ENCODE measurements around the gene ADGRG6. TPM values are rescaled to one million over a fixed set of nuclear protein-coding genes. Genes with fewer than 3 reads are reported as not detected.

Gene ADGRG6
- 32.8 TPM for total RNA-seq
- 2.6 TPM for polyA plus RNA-seq (ENCODE audit: insufficient read depth, low read depth, low replicate concordance)
- long read RNA-seq, donor 1 = 0 reads
- long read RNA-seq, donor 2 = 0 reads
- long read RNA-seq, donor 3, partial matches to known transcripts = 0 of 2 reads
- long read RNA-seq, donor 3, other reads (novel, unspliced or antisense) = 0 of 2 reads
- long read RNA-seq, donor 4 = 0 reads
- long read RNA-seq, donor 5 = 0 reads
- long read RNA-seq, donor 6, partial matches to known transcripts = 0 of 4 reads
- long read RNA-seq, donor 6, other reads (novel, unspliced or antisense) = 0 of 4 reads
- long read RNA-seq, donor 7, full-length matches to known transcripts = 4 of 12 reads
- long read RNA-seq, donor 7, partial matches to known transcripts = 2 of 12 reads
- long read RNA-seq, donor 7, other reads (novel, unspliced or antisense) = 6 of 12 reads
- long read RNA-seq, donor 8, full-length matches to known transcripts = 1 of 1 reads
- long read RNA-seq, donor 8, partial matches to known transcripts = 0 of 1 reads
- long read RNA-seq, donor 8, other reads (novel, unspliced or antisense) = 0 of 1 reads
- long read RNA-seq, donor 9, partial matches to known transcripts = 0 of 1 reads
- long read RNA-seq, donor 9, other reads (novel, unspliced or antisense) = 0 of 1 reads
- long read RNA-seq, donor 10, partial matches to known transcripts = 0 of 2 reads
- long read RNA-seq, donor 10, other reads (novel, unspliced or antisense) = 0 of 2 reads

GRCh38 chr6:142301651-142302391 is at the start of gene ADGRG6:
Gene ADGRG6 (plus strand): TSS chr6:142302007. CDS start chr6:142302330, 323 bp downstream.
- Histone ChIP-seq H3K4me1 (ENCODE audit: control insufficient read depth in 2 of 3, insufficient read depth in 2 of 3, low read depth in 1 of 3, low read length in 3 of 3) (no peaks in the 10 kb centered on the region), H3K4me3 (ENCODE audit: low read length in 3 of 3) (peak within 1 kb of the TSS; percentile 35 to 67 (median 60)), H3K9ac (ENCODE audit: low read length in 3 of 3) (peak within 1 kb of the TSS in 2 of 3 donors; percentile 17 to 35), H3K36me3 (ENCODE audit: control insufficient read depth in 2 of 3, insufficient read depth in 3 of 3, low read length in 3 of 3) (no peaks in the 10 kb centered on the region), H3K27ac (ENCODE audit: low read depth in 2 of 2, low read length in 2 of 2) (peak within 1 kb of the TSS in 1 of 2 donors; percentile 72), H3K9me3 (ENCODE audit: control insufficient read depth in 2 of 3, insufficient read depth in 1 of 3, low read length in 3 of 3) (no peaks in the 10 kb centered on the region), H3K27me3 (ENCODE audit: control insufficient read depth, insufficient read depth, low read length) (no peaks in the 10 kb centered on the region)
- no peak for TF ChIP-seq CTCF (IDR thresholded peaks at IDR 0.05; ENCODE audit: borderline replicate concordance, extremely low read depth, insufficient read depth)
- no peak for FAIRE-seq
- intact Hi-C loops (cut with DNase I) = no loop called here
- DNase-seq = peak; percentile 51 to 81 (median 69)

- H3K4me3 ChIP-seq (ENCODE audit: low read length in 3 of 3) = no peak overlapping the region
- no peak overlapping the region for H3K9ac ChIP-seq (ENCODE audit: low read length in 3 of 3)
- no peaks in the 10 kb centered on the region for H3K27me3 ChIP-seq (ENCODE audit: control insufficient read depth, insufficient read depth, low read length)
- H3K9me3 ChIP-seq (ENCODE audit: control insufficient read depth in 2 of 3, insufficient read depth in 1 of 3, low read length in 3 of 3) = no peaks in the 10 kb centered on the region
- no peaks in the 10 kb centered on the region for H3K36me3 ChIP-seq (ENCODE audit: control insufficient read depth in 2 of 3, insufficient read depth in 3 of 3, low read length in 3 of 3)
- H3K27ac ChIP-seq (ENCODE audit: low read depth in 2 of 2, low read length in 2 of 2) = no peak overlapping the region
- no peak for TF ChIP-seq CTCF (IDR thresholded peaks at IDR 0.05; ENCODE audit: borderline replicate concordance, extremely low read depth, insufficient read depth)
- intact Hi-C loops (cut with DNase I) = no loop called here
- FAIRE-seq (no peak), DNase-seq (peak in 1 of 5 donors; percentile 8)
- H3K4me1 ChIP-seq (ENCODE audit: control insufficient read depth in 2 of 3, insufficient read depth in 2 of 3, low read depth in 1 of 3, low read length in 3 of 3) = peaks cover 0 to 3% (median 0%) of the 10 kb centered on the region in 3 donors
Measured at GRCh38 chr6:142254513-142254912, 47.3 kb upstream of the ADGRG6 start.

- intact Hi-C loops (cut with DNase I) = no loop called here
- Histone ChIP-seq H3K9me3 (ENCODE audit: control insufficient read depth in 2 of 3, insufficient read depth in 1 of 3, low read length in 3 of 3) (no peaks in the 10 kb centered on the region), H3K4me3 (ENCODE audit: low read length in 3 of 3) (no peak overlapping the region), H3K9ac (ENCODE audit: low read length in 3 of 3) (no peak overlapping the region), H3K27ac (ENCODE audit: low read depth in 2 of 2, low read length in 2 of 2) (no peak overlapping the region), H3K27me3 (ENCODE audit: control insufficient read depth, insufficient read depth, low read length) (no peaks in the 10 kb centered on the region), H3K4me1 (ENCODE audit: control insufficient read depth in 2 of 3, insufficient read depth in 2 of 3, low read depth in 1 of 3, low read length in 3 of 3) (peaks cover 0 to 3% (median 0%) of the 10 kb centered on the region in 3 donors), H3K36me3 (ENCODE audit: control insufficient read depth in 2 of 3, insufficient read depth in 3 of 3, low read length in 3 of 3) (no peaks in the 10 kb centered on the region)
- TF ChIP-seq CTCF (IDR thresholded peaks at IDR 0.05; ENCODE audit: borderline replicate concordance, extremely low read depth, insufficient read depth) = no peak
- DNase-seq (no peak), FAIRE-seq (no peak)
Measured at GRCh38 chr6:142255785-142256184, 46.0 kb upstream of the ADGRG6 start.

All from kidney (tissue), 22 donors.